ENCODE results near the gene CCDC178.
"Not testable (repeated sequence)": the region's sequence is repeated elsewhere in the genome, so short reads cannot be mapped to it uniquely, and the experiment has no call there.

Gene CCDC178

GRCh38 chr18:33350256-33350655 is 90.3 kb downstream of the CCDC178 start:
- no peak for DNase-seq

- DNase-seq = not testable (repeated sequence)
Observed at GRCh38 chr18:33339733-33340132, 100.8 kb downstream of the CCDC178 start.

GRCh38 chr18:33334781-33335180 is 105.7 kb downstream of the CCDC178 start:
- DNase-seq = no peak

- no peak for DNase-seq
Observed at GRCh38 chr18:33330711-33331110, 109.8 kb downstream of the CCDC178 start.

DNA sequence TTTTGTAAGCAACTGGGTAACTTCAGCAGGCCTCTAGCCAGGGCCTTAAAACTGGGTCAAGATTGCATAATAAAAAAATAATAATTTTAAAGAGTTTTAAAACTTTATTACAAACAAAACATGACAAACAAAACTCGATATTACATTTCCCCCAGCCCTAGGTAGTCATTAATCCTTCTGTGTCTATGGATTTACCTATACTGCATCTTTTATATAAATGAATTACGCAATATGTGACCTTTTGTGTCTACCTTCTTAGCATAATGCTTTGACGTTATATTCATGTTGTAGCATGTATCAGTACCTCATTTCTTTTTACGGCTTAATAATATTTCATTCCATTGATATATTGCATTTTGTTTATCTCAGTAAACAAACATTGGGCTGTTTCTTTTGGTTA is 113.5 kb downstream of the CCDC178 start:
- no peak for DNase-seq

DNA sequence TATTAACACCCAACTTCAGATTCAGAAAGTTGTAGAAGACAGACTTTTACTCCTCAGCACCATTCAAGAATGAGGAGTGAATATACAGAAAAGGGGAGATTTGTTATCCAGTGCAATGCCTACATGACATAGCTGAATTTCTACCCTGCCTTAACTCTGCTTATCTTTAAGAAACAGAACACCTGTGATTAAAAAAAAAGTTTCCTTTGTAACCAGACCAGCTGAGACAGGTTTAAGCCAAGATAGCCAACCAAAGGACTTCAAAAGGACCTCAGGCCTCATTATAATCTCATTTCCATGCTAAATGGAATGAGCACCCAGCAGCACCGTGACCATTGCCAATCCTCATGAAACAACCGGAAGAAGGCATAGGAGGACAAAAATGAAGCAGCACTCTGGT is 122.9 kb downstream of the CCDC178 start:
- DNase-seq = no peak

- DNase-seq = no peak
Observed at GRCh38 chr18:33316146-33316587, 124.4 kb downstream of the CCDC178 start.

DNA sequence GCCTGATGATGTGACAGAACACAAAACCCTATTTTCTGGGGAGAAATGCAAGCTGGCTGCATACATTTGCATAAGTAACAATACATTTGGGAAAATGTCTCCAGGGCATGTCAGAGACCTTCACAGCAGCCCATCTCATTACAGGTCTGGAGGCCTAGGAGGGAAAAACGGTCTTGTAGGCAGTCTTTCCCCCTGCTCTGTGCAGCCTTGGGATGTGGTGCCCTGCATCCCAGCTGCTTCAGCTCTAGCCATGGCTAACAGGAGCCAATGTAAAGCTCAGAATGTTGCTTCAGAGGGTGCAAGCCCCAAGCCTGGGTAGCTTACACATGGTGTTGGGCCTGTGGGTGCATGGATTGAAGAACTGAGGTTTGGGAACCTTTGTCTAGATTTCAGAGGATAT is 133.0 kb downstream of the CCDC178 start:
- no peak for DNase-seq

- DNase-seq = no peak
Observed at GRCh38 chr18:33304277-33304676, 136.2 kb downstream of the CCDC178 start.

DNA sequence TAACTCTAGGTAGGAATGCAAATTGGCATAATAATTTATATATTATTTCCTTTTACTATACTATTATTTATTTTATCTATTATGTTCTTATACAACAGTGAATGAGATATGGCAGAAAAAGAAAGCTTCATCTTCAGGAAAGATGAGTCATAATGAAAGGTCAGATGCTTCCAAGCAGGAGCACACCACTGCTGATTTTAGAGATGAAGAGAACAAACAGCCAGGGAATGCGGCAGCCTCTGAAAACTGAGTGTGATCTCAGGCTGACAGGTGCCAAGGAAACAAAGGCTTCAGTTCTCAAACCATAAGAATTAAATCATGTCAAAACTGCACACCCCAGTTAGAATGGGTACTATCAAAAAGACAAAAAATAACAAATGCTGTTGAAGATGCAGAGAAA is 149.0 kb downstream of the CCDC178 start:
- no peak for DNase-seq

DNA sequence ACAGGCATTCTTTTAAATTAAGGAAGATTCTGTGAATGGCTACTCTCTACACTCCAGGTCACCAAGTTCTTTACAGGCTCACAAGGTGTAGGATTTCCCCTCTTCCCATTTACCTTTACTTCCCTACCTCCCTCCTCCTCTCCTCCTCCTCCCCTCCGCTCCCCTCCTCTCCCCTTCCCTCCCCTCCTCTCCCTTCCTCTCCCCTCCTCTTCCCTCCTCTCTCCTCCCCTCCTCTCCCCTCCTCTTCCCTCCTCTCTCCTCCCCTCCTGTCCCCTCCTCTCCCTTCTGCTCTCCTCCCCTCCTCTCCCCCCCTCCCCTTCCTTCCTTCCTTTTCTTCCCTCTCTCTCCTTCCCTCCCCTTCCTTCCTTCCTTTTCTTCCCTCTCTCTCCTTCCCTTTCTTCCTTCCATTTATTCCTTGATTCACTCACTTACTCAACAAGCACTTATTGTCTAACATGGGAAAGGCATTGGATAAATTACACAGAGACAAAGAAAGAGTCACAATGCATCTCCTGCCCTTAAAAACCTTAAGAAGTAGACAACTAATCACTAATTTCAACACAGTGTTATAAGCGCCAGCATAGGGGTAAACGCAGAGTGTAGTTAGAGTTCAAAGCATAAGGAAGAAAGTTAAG is 152.3 kb downstream of the CCDC178 start:
- DNase-seq = no peak

- no peak for DNase-seq
Observed at GRCh38 chr18:33282709-33283333, 157.7 kb downstream of the CCDC178 start.

GRCh38 chr18:33282142-33282541 is 158.4 kb downstream of the CCDC178 start:
- no peak for DNase-seq

GRCh38 chr18:33277431-33277830 is 163.1 kb downstream of the CCDC178 start:
- DNase-seq = no peak

DNA sequence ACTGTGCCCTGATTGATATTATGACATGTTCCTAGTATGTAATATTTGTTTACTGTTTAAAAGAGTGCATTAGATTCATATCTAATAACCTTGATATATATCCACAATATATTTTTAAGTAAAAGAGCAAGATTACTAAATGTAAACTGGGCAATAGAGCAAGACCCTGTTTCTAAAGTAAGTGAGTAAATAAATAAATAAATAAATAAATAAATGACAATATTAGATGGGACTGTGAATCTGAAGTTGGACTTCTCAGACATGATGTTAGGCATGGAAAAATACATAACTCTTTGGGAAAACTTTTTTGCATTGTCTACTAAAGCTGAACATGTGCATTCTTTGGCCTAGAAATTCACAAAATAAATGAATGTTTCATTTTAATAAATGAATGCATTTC is 164.7 kb downstream of the CCDC178 start:
- DNase-seq = no peak

DNA sequence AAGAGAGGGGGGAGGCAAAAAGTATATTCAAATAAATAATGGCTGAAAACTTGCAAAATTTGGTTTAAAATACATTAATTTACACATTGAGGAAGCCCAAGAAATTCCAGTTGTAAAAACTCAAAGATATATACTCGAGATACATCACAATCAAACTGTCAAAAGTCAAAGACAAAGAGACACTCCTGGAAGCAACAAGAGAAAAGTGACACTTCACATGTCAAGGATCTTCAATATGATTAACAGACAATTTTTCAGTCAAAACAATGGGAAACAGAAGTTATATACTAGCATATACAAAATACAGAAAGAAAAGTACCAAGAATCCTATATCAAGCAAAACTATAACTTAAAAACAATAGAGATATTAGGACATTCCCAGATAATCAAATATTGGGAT is 170.2 kb downstream of the CCDC178 start:
- DNase-seq = no peak

- DNase-seq = no peak
Observed at GRCh38 chr18:33269223-33269622, 171.3 kb downstream of the CCDC178 start.

- no peak for DNase-seq
Observed at GRCh38 chr18:33264566-33264965, 176.0 kb downstream of the CCDC178 start.

- DNase-seq = no peak
Observed at GRCh38 chr18:33239298-33239697, 201.2 kb downstream of the CCDC178 start.

- no peak for DNase-seq
Observed at GRCh38 chr18:33232318-33232626, 208.2 kb downstream of the CCDC178 start.

- DNase-seq = peak; percentile 68
Observed at GRCh38 chr18:33231474-33232317, 208.8 kb downstream of the CCDC178 start.

- no peak for DNase-seq
Observed at GRCh38 chr18:33212363-33212762, 228.2 kb downstream of the CCDC178 start.

DNA sequence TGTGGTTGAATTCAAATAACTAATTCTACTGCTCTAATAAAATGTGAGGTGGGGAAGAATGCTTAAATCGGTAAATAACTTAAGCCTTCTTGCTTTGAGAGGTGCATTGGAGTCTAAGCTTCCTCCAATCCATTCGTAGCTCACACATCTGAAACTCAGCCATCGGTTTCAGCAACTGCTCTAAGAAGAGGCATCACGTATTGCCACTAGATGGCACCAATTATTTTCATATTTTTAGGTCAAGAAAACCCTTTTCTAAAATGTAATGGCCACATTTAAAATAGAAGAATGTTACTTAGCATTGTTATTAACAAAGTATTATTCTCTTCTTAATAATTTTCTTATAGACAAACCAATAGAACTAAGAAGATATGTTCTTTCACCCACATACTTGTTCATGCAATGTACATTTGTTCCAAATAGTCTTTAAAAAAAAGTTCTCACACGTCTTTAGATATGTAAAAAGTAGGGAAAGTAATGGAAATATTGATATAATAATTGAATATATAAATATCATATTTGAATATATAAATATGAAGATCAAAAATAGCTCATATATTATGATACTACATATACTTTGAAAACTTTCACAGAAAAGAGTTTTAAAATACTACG is 229.8 kb downstream of the CCDC178 start:
- DNase-seq = no peak

- no peak for DNase-seq
Observed at GRCh38 chr18:33205777-33206176, 234.7 kb downstream of the CCDC178 start.
